HG02981 (cell line): ENCODE data around the gene FGD4.
A peak's percentile ranks its signal among the peaks of the same experiment; 100 is the strongest.

Experiments used
- ATAC-seq: cut with Tn5 transposase; IDR thresholded peaks from one replicate; pipeline ENCODE4 v1.9.1; 2021; ENCODE audit warnings: mild to moderate bottlenecking, moderate library complexity; ENCODE audit not compliant: unreplicated experiment

FGD4 gene

GRCh38 chr12:32454075-32454474 is 54.7 kb downstream of the FGD4 start:
- no peak for ATAC-seq

- ATAC-seq, result no peak
These were observed 55.5 kb downstream of the FGD4 start for GRCh38 chr12:32454866-32455265.

GRCh38 chr12:32455607-32456071 is 56.3 kb downstream of the FGD4 start:
- no peak for ATAC-seq

GRCh38 chr12:32457251-32458025 is 58.1 kb downstream of the FGD4 start:
- no peak for ATAC-seq

- ATAC-seq, result no peak
These were observed 61.3 kb downstream of the FGD4 start for GRCh38 chr12:32460638-32461037.

- ATAC-seq, result no peak
These were observed 63.5 kb downstream of the FGD4 start for GRCh38 chr12:32462908-32463307.

GRCh38 chr12:32466187-32466586 is 66.8 kb downstream of the FGD4 start:
- ATAC-seq, result no peak

- ATAC-seq, result no peak
These were observed 67.8 kb downstream of the FGD4 start for GRCh38 chr12:32466986-32467711.

GRCh38 chr12:32467959-32468863 is 68.9 kb downstream of the FGD4 start:
- ATAC-seq, result no peak

- no peak for ATAC-seq
These were observed 71.6 kb downstream of the FGD4 start for GRCh38 chr12:32470936-32471470.

- no peak for ATAC-seq
These were observed 72.2 kb downstream of the FGD4 start for GRCh38 chr12:32471591-32472001.

GRCh38 chr12:32475724-32476123 is 76.4 kb downstream of the FGD4 start:
- ATAC-seq, result no peak

GRCh38 chr12:32476446-32476845 is 77.1 kb downstream of the FGD4 start:
- no peak for ATAC-seq

GRCh38 chr12:32477714-32478113 is 78.4 kb downstream of the FGD4 start:
- no peak for ATAC-seq

- ATAC-seq, result no peak
These were observed 78.8 kb downstream of the FGD4 start for GRCh38 chr12:32478166-32478565.

- peak; percentile 55 for ATAC-seq
These were observed 79.7 kb downstream of the FGD4 start for GRCh38 chr12:32478858-32479725.

- peak; percentile 77 for ATAC-seq
These were observed 82.9 kb downstream of the FGD4 start for GRCh38 chr12:32482226-32482625.

- no peak for ATAC-seq
These were observed 84.1 kb downstream of the FGD4 start for GRCh38 chr12:32483499-32483898.

- no peak for ATAC-seq
These were observed 84.6 kb downstream of the FGD4 start for GRCh38 chr12:32483993-32484392.

GRCh38 chr12:32486158-32486557 is 86.8 kb downstream of the FGD4 start:
- no peak for ATAC-seq
